Osteoblast (primary cell): ENCODE measurements around the gene MREG. TPM values are rescaled to one million over a fixed set of nuclear protein-coding genes. Genes with fewer than 3 reads are reported as not detected.

Source experiments
- DNase-seq: peaks from one replicate; pipeline ENCODE4 v3.0.0; 2011; ENCODE audit warnings: low spot score, mixed read lengths; ENCODE audit not compliant: insufficient read length; ENCODE audit errors: missing footprints
- H2AFZ ChIP-seq: 2 replicates; pipeline ENCODE4 v1.6.0; 2011; ENCODE audit warnings: mild to moderate bottlenecking, low read length
- H3K27ac ChIP-seq: 2 replicates; pipeline ENCODE4 v1.5.1; 2011; ENCODE audit warnings: mild to moderate bottlenecking, low read depth, low read length, moderate library complexity
- H3K27me3 ChIP-seq: 2 replicates; pipeline ENCODE4 v1.6.0; 2012; ENCODE audit warnings: mild to moderate bottlenecking, control low read depth, inconsistent platforms, low read length, moderate library complexity; ENCODE audit not compliant: insufficient read depth
- H3K36me3 ChIP-seq: 2 replicates; pipeline ENCODE4 v1.5.1; 2011; ENCODE audit warnings: mild to moderate bottlenecking, low read length, control low read depth, moderate library complexity; ENCODE audit not compliant: insufficient read depth
- H3K4me1 ChIP-seq: 2 replicates; pipeline ENCODE4 v1.5.1; 2011; ENCODE audit warnings: mild to moderate bottlenecking, low read length, control low read depth, moderate library complexity; ENCODE audit not compliant: insufficient read depth
- H3K4me2 ChIP-seq: 2 replicates; pipeline ENCODE4 v1.6.0; 2011; ENCODE audit warnings: mild to moderate bottlenecking, low read length; ENCODE audit not compliant: insufficient read depth
- H3K4me3 ChIP-seq: fragments of 200-600 bp; sonication (generic); 3 replicates; pipeline ENCODE4 v1.5.1; 2012; ENCODE audit warnings: mild to moderate bottlenecking, low read length, inconsistent platforms; ENCODE audit not compliant: insufficient read depth
- H3K79me2 ChIP-seq: 2 replicates; pipeline ENCODE4 v1.6.0; 2012; ENCODE audit warnings: mild to moderate bottlenecking, low read length, control low read depth, inconsistent platforms; ENCODE audit not compliant: insufficient read depth
- H3K9me3 ChIP-seq: 2 replicates; pipeline ENCODE4 v1.5.1; 2011; ENCODE audit warnings: low read depth, low read length, control low read depth
- H4K20me1 ChIP-seq: 2 replicates; pipeline ENCODE4 v1.6.0; 2012; ENCODE audit warnings: mild to moderate bottlenecking, low read length, control low read depth; ENCODE audit not compliant: insufficient read depth
- total RNA-seq: library from RNA; depleted of rRNA; stranded (reverse); fragments of >200 nt; gene quantifications from 2 replicates; pipeline ENCODE4 v1.2.3, GENCODE V29; 2012
- TF ChIP-seq, protein P1 (sequence below): IDR thresholded peaks from 2 replicates; pipeline ENCODE4 v1.5.1; 2011; ENCODE audit warnings: mild to moderate bottlenecking, low read depth, low read length, moderate library complexity; ENCODE audit errors: extremely low read depth

Gene MREG
- total RNA-seq, 1 donor: 1.1 TPM

DNA sequence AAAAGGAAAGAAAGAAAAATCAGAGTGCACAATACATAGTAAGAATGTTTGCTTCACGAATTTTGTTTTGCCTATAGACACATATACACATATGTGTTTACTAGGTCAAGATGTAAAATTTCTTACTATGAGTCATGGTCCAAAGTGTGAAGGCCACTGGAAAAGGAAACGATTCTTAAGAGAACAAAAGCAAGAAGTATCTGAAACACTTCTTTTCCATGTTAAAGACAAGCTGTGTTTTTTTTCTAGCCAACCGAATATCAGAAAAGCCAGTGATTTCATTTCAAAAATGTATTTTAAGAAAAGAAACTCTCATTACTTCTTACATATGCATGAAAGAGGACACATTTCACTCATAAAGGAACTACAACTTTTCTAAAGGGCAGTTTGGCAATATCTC lies 43.4 kb upstream of the MREG start:
- Histone ChIP-seq H4K20me1 (no peaks in the 10 kb centered on the region), H3K4me1 (peaks cover 14% of the 10 kb centered on the region), H3K4me2 (no peak overlapping the region), H3K27ac (no peak overlapping the region), H3K36me3 (no peaks in the 10 kb centered on the region), H2AFZ (no peak overlapping the region), H3K79me2 (no peaks in the 10 kb centered on the region), H3K4me3 (no peak overlapping the region), H3K9me3 (no peaks in the 10 kb centered on the region), H3K27me3 (no peaks in the 10 kb centered on the region)
- TF ChIP-seq, protein P1, sequence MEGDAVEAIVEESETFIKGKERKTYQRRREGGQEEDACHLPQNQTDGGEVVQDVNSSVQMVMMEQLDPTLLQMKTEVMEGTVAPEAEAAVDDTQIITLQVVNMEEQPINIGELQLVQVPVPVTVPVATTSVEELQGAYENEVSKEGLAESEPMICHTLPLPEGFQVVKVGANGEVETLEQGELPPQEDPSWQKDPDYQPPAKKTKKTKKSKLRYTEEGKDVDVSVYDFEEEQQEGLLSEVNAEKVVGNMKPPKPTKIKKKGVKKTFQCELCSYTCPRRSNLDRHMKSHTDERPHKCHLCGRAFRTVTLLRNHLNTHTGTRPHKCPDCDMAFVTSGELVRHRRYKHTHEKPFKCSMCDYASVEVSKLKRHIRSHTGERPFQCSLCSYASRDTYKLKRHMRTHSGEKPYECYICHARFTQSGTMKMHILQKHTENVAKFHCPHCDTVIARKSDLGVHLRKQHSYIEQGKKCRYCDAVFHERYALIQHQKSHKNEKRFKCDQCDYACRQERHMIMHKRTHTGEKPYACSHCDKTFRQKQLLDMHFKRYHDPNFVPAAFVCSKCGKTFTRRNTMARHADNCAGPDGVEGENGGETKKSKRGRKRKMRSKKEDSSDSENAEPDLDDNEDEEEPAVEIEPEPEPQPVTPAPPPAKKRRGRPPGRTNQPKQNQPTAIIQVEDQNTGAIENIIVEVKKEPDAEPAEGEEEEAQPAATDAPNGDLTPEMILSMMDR: no peak
- DNase-seq: no peak

DNA sequence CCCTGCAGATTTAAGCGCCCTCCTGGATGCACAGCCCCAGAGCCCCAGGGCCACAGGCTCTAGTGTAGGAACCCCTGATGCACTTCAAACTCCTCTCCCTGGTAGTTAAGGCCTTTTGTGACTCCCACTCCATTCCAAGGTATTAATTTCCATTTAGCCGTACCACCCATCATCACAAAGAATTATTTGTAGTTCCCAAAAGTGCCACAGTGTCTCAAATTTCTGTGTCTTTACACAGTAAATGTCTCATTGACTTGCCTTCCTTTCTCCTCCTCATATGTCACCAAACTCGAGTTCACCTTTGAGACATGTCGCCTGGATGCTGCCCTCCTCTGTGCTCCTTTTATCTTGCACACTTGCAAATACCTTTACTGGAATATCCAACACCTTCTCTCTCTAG lies 42.3 kb upstream of the MREG start:
- Histone ChIP-seq H3K79me2 (no peaks in the 10 kb centered on the region), H3K4me1 (peaks cover 14% of the 10 kb centered on the region), H3K36me3 (no peaks in the 10 kb centered on the region), H3K4me2 (no peak overlapping the region), H3K4me3 (no peak overlapping the region), H3K27ac (no peak overlapping the region), H3K27me3 (no peaks in the 10 kb centered on the region), H3K9me3 (no peaks in the 10 kb centered on the region), H4K20me1 (no peaks in the 10 kb centered on the region), H2AFZ (no peak overlapping the region)
- no peak for DNase-seq
- TF ChIP-seq, protein P1: no peak

DNA sequence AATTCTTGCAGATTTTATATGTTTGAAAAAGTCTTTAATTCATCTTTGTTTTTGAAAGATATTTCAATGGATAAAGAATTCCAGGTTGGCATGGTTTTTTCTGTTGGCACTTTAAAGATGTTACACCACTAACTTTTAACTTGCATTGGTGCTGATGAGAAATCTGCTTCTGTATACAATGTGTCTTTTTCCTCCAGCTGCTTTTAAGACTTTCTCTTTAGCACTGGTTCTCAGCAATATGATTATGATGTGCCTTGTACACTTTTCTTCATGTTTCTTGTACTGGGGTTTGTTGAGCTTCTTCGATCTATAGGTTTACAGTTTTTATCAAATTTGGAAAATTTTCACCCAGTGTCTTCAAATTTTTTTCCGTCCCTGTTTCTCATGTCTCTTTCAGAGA lies 39.1 kb upstream of the MREG start:
- no peak overlapping the region for H3K4me3 ChIP-seq
- H4K20me1 ChIP-seq: no peaks in the 10 kb centered on the region
- H3K27me3 ChIP-seq: no peaks in the 10 kb centered on the region
- H3K79me2 ChIP-seq: no peaks in the 10 kb centered on the region
- no peak overlapping the region for H2AFZ ChIP-seq
- H3K27ac ChIP-seq: no peak overlapping the region
- no peaks in the 10 kb centered on the region for H3K9me3 ChIP-seq
- peaks cover 6% of the 10 kb centered on the region for H3K4me1 ChIP-seq
- DNase-seq: no peak
- TF ChIP-seq, protein P1: no peak
- H3K4me2 ChIP-seq: no peak overlapping the region
- H3K36me3 ChIP-seq: no peaks in the 10 kb centered on the region

DNA sequence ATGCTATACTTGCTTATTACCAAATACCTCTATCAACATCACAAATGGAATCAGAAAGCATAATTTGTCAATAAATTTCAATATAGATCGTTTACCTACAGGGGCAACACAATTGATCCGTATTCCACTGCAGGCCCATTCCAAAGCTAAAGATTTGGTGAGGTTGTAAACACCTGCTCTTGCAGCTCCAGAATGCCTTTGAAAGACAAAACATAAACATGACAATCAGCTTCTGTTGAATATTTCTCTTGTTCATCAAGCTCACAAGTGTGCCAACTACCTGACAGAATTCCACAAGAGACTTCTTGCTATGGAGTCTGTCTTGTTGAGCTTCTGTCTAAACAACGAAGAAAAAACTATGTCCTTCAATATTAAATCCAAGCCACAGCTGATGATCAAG lies 38.0 kb upstream of the MREG start:
- Histone ChIP-seq H3K4me1 (no peaks in the 10 kb centered on the region), H3K9me3 (no peaks in the 10 kb centered on the region), H2AFZ (no peak overlapping the region), H3K27me3 (no peaks in the 10 kb centered on the region), H3K27ac (no peak overlapping the region), H3K4me2 (no peak overlapping the region), H3K4me3 (no peak overlapping the region), H4K20me1 (no peaks in the 10 kb centered on the region), H3K79me2 (no peaks in the 10 kb centered on the region), H3K36me3 (no peaks in the 10 kb centered on the region)
- TF ChIP-seq, protein P1: no peak
- DNase-seq: no peak
